GM06990 (cell line): ENCODE data around the gene TRO.

Experiments used
- DNase-seq: peaks from one replicate; pipeline ENCODE4 v3.0.0-alpha.2; 2011; ENCODE audit not compliant: insufficient read length; ENCODE audit errors: extremely low read depth
- H3K27me3 ChIP-seq: replicated peaks from 2 replicates; pipeline ENCODE4 v1.6.0; 2011; ENCODE audit warnings: low read length; ENCODE audit not compliant: control insufficient read depth, insufficient read depth
- H3K36me3 ChIP-seq: 2 replicates; pipeline ENCODE4 v1.5.1; 2011; ENCODE audit warnings: low read length; ENCODE audit not compliant: control insufficient read depth, insufficient read depth
- H3K4me3 ChIP-seq: replicated peaks from 2 replicates; pipeline ENCODE4 v1.5.1; 2011; ENCODE audit warnings: low read depth, mild to moderate bottlenecking, control low read depth, low read length
- TF ChIP-seq, protein P1 (sequence below): IDR thresholded peaks from 2 replicates; pipeline ENCODE4 v1.5.1; 2011; ENCODE audit warnings: low read length, control low read depth, mild to moderate bottlenecking, inconsistent platforms; ENCODE audit not compliant: insufficient read depth, poor library complexity, severe bottlenecking

The TRO gene

DNA sequence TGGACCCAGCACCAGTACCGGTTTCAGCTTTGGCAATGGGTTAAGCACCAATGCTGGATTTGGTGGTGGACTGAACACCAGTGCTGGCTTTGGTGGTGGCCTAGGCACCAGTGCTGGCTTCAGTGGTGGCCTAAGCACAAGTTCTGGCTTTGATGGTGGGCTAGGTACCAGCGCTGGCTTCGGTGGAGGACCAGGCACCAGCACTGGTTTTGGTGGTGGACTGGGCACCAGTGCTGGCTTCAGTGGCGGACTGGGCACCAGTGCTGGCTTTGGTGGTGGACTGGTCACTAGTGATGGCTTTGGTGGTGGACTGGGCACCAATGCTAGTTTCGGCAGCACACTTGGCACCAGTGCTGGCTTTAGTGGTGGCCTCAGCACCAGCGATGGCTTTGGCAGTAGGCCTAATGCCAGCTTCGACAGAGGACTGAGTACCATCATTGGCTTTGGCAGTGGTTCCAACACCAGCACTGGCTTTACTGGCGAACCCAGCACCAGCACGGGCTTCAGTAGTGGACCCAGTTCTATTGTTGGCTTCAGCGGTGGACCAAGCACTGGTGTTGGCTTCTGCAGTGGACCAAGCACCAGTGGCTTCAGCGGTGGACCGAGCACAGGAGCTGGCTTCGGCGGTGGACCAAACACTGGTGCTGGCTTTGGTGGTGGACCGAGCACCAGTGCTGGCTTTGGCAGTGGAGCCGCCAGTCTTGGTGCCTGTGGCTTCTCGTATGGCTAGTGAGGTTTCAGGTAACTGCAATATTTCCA, 9.8 kb downstream of the TRO start:
- H3K27me3 ChIP-seq = no peaks in the 10 kb centered on the region
- no peaks in the 10 kb centered on the region; the same call in 1 of the 2 replicates for H3K36me3 ChIP-seq
- H3K4me3 ChIP-seq = no peak overlapping the region
- TF ChIP-seq, protein P1, sequence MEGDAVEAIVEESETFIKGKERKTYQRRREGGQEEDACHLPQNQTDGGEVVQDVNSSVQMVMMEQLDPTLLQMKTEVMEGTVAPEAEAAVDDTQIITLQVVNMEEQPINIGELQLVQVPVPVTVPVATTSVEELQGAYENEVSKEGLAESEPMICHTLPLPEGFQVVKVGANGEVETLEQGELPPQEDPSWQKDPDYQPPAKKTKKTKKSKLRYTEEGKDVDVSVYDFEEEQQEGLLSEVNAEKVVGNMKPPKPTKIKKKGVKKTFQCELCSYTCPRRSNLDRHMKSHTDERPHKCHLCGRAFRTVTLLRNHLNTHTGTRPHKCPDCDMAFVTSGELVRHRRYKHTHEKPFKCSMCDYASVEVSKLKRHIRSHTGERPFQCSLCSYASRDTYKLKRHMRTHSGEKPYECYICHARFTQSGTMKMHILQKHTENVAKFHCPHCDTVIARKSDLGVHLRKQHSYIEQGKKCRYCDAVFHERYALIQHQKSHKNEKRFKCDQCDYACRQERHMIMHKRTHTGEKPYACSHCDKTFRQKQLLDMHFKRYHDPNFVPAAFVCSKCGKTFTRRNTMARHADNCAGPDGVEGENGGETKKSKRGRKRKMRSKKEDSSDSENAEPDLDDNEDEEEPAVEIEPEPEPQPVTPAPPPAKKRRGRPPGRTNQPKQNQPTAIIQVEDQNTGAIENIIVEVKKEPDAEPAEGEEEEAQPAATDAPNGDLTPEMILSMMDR = no peak
- DNase-seq = no peak

DNA sequence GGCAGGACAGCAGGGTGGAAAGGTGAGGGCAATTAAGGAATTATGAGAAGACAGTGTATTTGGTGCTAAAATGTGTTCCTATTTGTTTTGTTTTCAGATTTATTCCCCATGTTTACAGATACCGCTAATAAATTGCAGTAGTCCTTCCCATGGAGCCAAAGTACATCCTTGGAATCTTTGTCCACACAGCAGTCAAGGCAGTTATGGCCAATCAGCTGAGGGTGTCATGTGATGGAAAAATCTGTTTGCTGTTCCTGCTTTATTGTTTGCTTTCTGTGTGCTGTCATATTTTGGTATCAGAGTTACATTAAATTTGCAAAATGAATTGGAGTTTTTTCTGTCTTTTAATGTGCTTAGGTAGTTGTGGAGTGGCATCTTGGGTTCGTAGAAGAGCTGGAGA, 10.5 kb downstream of the TRO start:
- H3K36me3 ChIP-seq = no peaks in the 10 kb centered on the region; the same call in 1 of the 2 replicates
- H3K27me3 ChIP-seq = no peaks in the 10 kb centered on the region
- TF ChIP-seq, protein P1 = no peak
- DNase-seq = no peak
- no peak overlapping the region for H3K4me3 ChIP-seq

DNA sequence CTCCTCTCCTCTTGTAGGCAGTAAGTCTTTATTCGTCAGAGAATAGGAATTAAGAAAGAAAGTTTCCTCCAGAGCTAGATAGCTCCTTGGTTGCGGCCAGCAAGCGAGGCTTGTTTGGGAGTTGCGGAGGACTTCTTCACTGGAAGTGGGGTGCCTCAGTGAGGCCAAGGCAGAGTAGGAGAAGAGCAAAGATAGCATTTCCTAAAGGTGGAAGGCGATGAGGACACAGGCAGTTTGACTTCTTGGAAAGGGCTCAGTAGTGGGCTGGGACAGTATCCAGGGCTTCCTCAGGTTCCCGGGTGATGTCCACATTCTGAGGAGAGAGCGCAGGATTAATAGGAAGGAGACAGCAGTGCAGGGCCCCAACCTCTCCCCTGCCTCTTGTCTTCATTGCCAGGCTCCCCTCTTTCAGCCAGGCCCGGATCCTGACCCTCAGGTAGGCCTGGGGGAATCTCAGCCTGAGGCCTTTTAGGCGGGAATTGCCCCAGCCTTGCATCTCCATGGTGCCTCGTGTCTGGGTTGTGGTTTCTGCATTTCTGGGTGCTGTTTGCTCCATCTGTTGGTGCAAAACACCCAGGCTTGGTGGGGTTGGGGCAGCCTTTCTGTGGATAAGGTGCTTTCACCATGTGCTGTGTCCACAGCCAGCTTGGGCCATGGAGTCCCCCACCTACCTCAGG, 12.7 kb downstream of the TRO start:
- TF ChIP-seq, protein P1 = no peak
- DNase-seq = no peak
- H3K4me3 ChIP-seq = no peak overlapping the region
- no peaks in the 10 kb centered on the region; the same call in 1 of the 2 replicates for H3K36me3 ChIP-seq
- no peaks in the 10 kb centered on the region for H3K27me3 ChIP-seq

DNA sequence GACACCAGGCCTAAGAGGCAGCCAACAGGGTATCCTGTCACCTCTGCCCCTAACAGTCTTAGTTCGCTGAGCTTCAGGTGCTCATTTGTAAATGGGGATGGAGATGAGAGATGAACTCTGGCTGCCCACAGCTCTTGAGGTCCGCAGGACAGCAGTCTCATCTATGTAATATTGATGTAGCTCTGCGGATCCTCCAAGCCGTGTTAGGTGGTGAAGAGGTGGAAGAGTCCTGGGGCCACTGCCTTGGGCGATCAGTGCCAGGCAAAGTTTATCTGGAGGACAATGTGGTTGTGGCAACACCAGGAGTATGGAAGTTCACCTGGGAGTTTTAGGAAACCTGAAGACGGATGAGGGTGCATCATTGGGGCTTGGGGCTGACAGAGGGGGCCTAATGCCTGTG, 13.4 kb downstream of the TRO start:
- Histone ChIP-seq H3K4me3 (no peak overlapping the region), H3K27me3 (no peaks in the 10 kb centered on the region), H3K36me3 (no peaks in the 10 kb centered on the region; the same call in 1 of the 2 replicates)
- TF ChIP-seq, protein P1 = no peak
- no peak for DNase-seq

DNA sequence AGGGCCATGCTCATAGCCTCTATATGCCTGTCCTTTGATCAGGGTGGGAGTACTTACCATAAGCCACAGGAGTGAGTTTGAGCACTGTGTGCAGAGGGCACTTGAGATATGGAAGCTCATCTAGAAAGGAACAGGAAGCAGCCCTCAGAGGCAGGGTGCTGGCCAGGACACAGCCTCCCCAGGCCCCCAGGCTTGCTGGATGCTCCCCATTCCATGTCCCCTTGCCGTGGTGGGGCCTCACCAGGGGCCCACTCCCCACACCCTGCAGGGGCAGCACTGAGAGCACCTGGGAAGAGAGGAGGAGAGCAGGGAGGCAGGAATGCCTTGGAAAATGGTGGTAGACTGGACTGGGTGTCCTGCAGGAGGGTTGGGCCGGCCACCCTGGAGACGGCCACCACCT, 14.3 kb downstream of the TRO start:
- DNase-seq = no peak
- Histone ChIP-seq H3K4me3 (no peak overlapping the region), H3K27me3 (no peaks in the 10 kb centered on the region), H3K36me3 (no peaks in the 10 kb centered on the region)
- TF ChIP-seq, protein P1 = no peak
